GM19455 (cell line): Measurements from ENCODE around the gene HSF4.

Source experiments
- ATAC-seq: cut with Tn5 transposase; IDR thresholded peaks from one replicate; pipeline ENCODE4 v1.9.1; 2021; ENCODE audit not compliant: unreplicated experiment

HSF4 gene

GRCh38 chr16:67165121-67166078 lies 855 bp downstream of the HSF4 start:
- no peak for ATAC-seq

- no peak for ATAC-seq
These were observed 1.6 kb downstream of the HSF4 start for GRCh38 chr16:67166110-67166547.

GRCh38 chr16:67166598-67167168 lies 2.1 kb downstream of the HSF4 start:
- ATAC-seq, result no peak

DNA sequence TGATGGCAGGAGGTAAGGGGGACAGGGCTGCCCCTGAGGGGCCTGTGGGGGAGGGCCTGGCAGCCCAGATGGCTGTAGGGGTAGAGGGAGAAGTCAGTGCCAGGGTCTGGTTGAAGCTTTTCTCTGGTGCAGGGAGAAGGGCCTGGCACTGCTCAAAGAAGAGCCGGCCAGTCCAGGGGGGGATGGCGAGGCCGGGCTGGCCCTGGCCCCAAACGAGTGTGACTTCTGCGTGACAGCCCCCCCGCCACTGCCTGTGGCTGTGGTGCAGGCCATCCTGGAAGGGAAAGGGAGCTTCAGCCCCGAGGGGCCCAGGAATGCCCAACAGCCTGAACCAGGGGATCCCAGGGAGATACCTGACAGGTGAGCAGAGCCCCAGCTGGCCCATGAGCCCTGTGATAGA lies 3.0 kb downstream of the HSF4 start:
- ATAC-seq, result no peak

- no peak for ATAC-seq
These were observed 4.5 kb downstream of the HSF4 start for GRCh38 chr16:67169011-67169451.

GRCh38 chr16:67169642-67170167 lies 5.2 kb downstream of the HSF4 start:
- no peak for ATAC-seq

DNA sequence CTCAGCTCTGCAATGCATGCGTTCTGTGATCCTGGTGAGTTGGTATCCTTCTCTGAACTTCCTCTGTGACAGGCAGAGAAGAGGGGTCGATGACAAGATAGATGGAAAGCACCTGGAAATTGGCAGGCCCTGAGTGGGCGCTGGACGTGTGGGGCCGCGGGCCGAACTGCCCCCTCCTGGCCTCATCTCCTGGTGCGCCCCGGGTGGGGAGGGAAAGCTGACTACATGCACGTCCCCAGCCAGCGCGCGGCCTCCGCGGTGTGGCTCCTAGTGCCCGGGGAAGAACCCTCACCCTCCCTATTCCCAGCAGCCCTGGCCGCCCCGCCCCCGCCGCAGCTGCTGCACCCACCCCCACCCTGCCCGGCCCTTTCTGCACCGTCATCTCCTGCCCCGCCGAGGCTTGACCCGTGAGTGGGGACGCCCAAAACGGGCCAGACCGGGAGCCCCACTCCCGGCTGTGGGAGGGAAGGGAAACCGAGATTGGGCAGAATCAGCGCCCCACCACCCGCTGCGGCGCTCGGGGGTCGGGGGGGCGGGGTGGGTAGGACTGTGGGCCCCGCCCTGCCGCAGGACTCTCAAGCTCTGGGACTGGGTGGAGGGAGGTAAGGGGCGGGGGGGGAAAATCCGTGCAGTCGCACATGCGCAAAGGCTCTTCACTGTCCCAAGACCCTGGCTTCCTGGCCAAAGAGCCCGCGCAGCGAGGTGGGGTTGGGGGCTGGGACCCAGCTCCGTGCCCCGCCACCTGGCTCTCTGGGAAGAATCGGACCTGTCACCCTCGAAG lies 5.8 kb downstream of the HSF4 start, which contains the start of gene NOL3:
Gene NOL3, plus strand, starts transcription at position 371 of the 781 bp plus-strand sequence.
- ATAC-seq, result peak; percentile 36

GRCh38 chr16:67170949-67171649 lies 6.6 kb downstream of the HSF4 start:
- ATAC-seq, result no peak

GRCh38 chr16:67173323-67173722 lies 8.8 kb downstream of the HSF4 start:
- no peak for ATAC-seq

- no peak for ATAC-seq
These were observed 9.5 kb downstream of the HSF4 start for GRCh38 chr16:67173808-67174705.

DNA sequence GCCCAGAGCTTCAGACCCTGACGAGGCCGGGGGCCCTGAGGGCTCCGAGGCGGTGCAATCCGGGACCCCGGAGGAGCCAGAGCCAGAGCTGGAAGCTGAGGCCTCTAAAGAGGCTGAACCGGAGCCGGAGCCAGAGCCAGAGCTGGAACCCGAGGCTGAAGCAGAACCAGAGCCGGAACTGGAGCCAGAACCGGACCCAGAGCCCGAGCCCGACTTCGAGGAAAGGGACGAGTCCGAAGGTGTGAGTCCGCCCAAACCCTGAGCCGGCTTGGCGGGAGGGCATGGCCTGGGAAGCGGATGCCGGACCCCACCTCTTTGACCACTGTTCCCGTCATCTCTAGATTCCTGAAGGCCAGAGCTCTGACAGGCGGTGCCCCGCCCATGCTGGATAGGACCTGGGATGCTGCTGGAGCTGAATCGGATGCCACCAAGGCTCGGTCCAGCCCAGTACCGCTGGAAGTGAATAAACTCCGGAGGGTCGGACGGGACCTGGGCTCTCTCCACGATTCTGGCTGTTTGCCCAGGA lies 10.2 kb downstream of the HSF4 start:
- ATAC-seq, result no peak

DNA sequence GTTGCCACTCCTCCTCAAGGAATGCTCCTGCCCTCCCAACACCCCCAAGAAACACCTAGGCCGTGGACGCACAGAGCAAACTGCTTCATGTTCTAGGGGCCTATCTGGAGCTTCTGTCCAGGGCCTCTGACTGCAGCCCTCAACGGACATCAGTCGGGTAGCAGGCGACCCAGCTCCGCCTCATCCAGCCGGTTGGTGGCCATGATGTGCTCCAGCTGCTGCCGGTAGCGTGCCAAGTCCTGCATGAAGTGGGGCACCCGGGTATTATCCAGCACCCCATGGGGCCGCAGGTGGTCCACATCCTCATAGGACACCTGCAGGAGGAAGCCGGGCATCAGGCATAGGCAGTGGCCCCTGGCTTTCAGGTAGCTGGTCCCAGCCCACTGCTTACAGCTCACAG lies 12.1 kb downstream of the HSF4 start:
- no peak for ATAC-seq

DNA sequence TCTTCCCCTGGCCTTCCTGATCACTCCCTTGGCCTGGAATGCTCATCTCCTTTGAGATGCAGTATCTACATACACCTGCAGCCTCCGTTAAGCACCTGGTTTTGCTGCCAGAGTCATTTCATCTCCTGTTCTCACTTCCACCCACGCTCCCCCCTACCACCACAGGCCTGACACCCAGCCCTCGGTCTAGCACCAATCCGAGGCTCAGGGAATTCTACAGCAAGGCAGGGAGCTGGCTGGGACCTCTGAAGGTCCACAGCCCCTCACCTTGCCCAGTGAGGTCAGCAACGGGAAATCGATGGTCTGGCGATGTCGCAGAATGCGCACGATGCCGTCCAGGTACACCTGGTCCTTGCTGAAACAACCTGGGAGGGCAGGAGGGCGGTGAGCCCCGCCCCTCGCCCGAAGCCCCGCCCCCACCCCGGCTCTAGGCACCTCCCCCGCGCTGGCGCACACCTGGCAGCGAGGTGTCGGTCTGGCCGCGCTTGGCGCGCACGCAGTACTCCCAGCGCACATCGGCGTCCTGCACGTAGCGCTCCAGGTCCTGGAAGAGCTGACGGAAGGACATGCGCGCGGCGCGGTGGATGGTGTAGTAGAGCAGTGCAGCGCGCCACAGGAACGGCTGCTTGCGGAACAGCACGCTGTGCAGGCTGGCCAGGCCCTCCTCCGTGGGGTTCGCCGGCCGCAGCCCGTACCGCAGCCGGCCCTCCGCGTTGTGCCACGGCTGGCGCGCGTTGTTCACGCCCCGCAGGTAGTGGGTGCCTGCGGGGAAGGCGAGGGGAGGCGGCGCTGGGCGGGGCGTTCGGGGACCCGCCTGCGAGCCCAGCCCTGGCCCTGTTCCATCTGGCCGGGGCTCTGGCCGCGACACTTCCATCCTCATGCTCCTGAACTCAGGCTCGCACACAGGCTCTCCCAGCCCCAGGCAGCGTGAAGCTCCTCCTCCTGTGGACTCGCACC lies 13.5 kb downstream of the HSF4 start:
- no peak for ATAC-seq

- ATAC-seq, result no peak
These were observed 15.0 kb downstream of the HSF4 start for GRCh38 chr16:67179421-67180080.

DNA sequence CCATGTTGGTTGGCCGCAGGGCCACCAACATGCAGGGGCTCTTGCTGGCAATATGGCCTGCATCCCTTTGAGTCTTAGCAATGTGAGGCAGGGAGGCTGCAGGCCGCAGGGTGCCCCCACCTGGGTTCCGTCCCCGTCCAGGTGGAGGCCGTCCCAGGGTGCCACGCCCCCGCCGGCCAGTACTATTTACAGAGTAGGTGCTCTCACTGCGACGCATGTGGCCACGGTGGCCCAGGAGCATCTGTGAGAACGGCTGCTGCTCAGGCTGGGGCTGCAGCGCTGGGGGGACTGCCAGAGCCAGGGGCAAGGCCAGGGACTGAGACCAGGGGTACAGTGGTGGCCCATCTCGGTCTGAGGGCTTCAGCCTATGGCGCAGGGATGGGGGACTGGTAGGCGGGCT lies 15.6 kb downstream of the HSF4 start:
- no peak for ATAC-seq

DNA sequence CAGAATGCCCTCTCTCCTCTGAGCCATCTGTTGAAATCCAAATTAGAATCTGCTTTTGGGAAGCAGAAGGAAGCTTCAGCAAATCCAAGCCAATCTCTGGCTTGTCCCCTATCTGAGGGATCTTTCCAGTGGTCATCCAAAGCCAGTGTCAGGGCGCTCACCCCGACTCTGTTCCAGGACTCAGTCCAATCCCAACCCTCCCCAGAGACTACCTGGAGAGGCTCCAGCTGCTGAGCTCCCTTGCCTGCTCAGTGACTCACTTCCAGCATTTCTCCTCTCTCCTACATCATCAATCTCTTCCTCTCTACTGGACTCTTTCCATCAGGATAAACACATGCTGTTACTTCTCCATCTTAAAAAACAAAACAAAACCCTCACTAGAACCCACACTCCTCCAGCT lies 16.8 kb downstream of the HSF4 start:
- no peak for ATAC-seq

- ATAC-seq, result no peak
These were observed 17.7 kb downstream of the HSF4 start for GRCh38 chr16:67182288-67182687.

DNA sequence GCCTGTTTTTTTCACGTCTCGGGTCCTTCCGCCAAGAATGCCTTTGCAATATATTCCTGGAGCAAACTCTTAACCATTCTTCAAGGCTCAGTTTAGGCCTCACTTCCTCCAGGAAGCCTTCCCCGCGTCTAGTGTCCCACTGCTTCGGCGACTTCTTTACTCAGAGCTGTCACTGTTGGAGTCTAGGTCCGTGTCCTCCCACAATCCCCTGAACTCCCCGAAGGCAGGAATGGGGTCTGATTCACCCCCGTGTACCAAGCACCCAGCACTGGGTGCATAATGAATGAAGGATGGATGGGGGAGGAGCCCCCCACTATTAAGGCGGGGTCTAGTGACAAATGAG lies 18.7 kb downstream of the HSF4 start:
- no peak for ATAC-seq
